ENCODE data around the gene HSPB6. TPM values are rescaled to one million over a fixed set of nuclear protein-coding genes. Genes with fewer than 3 reads are reported as not detected.

The HSPB6 gene
- total RNA-seq, 1 donor from 2014 or later = 5.0 TPM

GRCh38 chr19:35780717-35781116, 23.9 kb upstream of the HSPB6 start:
- H3K36me3 Mint-ChIP-seq (ENCODE audit: low read depth) = peaks cover 3% of the 10 kb centered on the region
- H3K4me3 Mint-ChIP-seq (ENCODE audit: unreplicated experiment) = no peak overlapping the region
- peaks cover 14% of the 10 kb centered on the region for H3K4me1 Mint-ChIP-seq (ENCODE audit: low read depth)
- H3K27ac Mint-ChIP-seq (ENCODE audit: unreplicated experiment) = no peak overlapping the region
- no peaks in the 10 kb centered on the region for H3K27me3 Mint-ChIP-seq (ENCODE audit: low read depth)
- no peaks in the 10 kb centered on the region for H3K9me3 Mint-ChIP-seq (ENCODE audit: low read depth)
- DNase-seq (ENCODE audit: low spot score) = no peak
- TF ChIP-seq CTCF (IDR thresholded peaks at IDR 0.05) = no peak

- no peak for DNase-seq (ENCODE audit: low spot score)
- TF ChIP-seq CTCF (IDR thresholded peaks at IDR 0.05) = no peak
- Mint-ChIP-seq H3K4me1 (ENCODE audit: low read depth) (peaks cover 16% of the 10 kb centered on the region), H3K27me3 (ENCODE audit: low read depth) (no peaks in the 10 kb centered on the region), H3K4me3 (ENCODE audit: unreplicated experiment) (no peak overlapping the region), H3K9me3 (ENCODE audit: low read depth) (no peaks in the 10 kb centered on the region), H3K27ac (ENCODE audit: unreplicated experiment) (no peak overlapping the region), H3K36me3 (ENCODE audit: low read depth) (peaks cover 3% of the 10 kb centered on the region)
Observed at GRCh38 chr19:35780058-35780457, 23.2 kb upstream of the HSPB6 start.

GRCh38 chr19:35779033-35779432, 22.2 kb upstream of the HSPB6 start:
- no peak overlapping the region for H3K4me3 Mint-ChIP-seq (ENCODE audit: unreplicated experiment)
- TF ChIP-seq CTCF (IDR thresholded peaks at IDR 0.05) = no peak
- H3K4me1 Mint-ChIP-seq (ENCODE audit: low read depth) = peaks cover 25% of the 10 kb centered on the region
- no peak for DNase-seq (ENCODE audit: low spot score)
- peaks cover 3% of the 10 kb centered on the region for H3K36me3 Mint-ChIP-seq (ENCODE audit: low read depth)
- H3K27me3 Mint-ChIP-seq (ENCODE audit: low read depth) = no peaks in the 10 kb centered on the region
- H3K27ac Mint-ChIP-seq (ENCODE audit: unreplicated experiment) = no peak overlapping the region
- no peaks in the 10 kb centered on the region for H3K9me3 Mint-ChIP-seq (ENCODE audit: low read depth)

GRCh38 chr19:35777961-35778360, 21.1 kb upstream of the HSPB6 start:
- no peak overlapping the region for H3K4me3 Mint-ChIP-seq (ENCODE audit: unreplicated experiment)
- no peaks in the 10 kb centered on the region for H3K9me3 Mint-ChIP-seq (ENCODE audit: low read depth)
- peaks cover 25% of the 10 kb centered on the region for H3K4me1 Mint-ChIP-seq (ENCODE audit: low read depth)
- no peak overlapping the region for H3K27ac Mint-ChIP-seq (ENCODE audit: unreplicated experiment)
- H3K27me3 Mint-ChIP-seq (ENCODE audit: low read depth) = no peaks in the 10 kb centered on the region
- DNase-seq (ENCODE audit: low spot score) = no peak
- peaks cover 2% of the 10 kb centered on the region for H3K36me3 Mint-ChIP-seq (ENCODE audit: low read depth)
- no peak for TF ChIP-seq CTCF (IDR thresholded peaks at IDR 0.05)

GRCh38 chr19:35777086-35777841, 20.4 kb upstream of the HSPB6 start:
- Mint-ChIP-seq H3K27me3 (ENCODE audit: low read depth) (no peaks in the 10 kb centered on the region), H3K4me1 (ENCODE audit: low read depth) (peaks cover 25% of the 10 kb centered on the region), H3K4me3 (ENCODE audit: unreplicated experiment) (peak overlapping the region; percentile 79), H3K36me3 (ENCODE audit: low read depth) (peaks cover 2% of the 10 kb centered on the region), H3K9me3 (ENCODE audit: low read depth) (no peaks in the 10 kb centered on the region), H3K27ac (ENCODE audit: unreplicated experiment) (no peak overlapping the region)
- TF ChIP-seq CTCF (IDR thresholded peaks at IDR 0.05) = no peak
- no peak for DNase-seq (ENCODE audit: low spot score)
